Type B pancreatic cell (in vitro differentiated cells): ENCODE measurements around the gene DPAGT1. TPM values are rescaled to one million over a fixed set of nuclear protein-coding genes. Genes with fewer than 3 reads are reported as not detected.

Experiments used
- DNase-seq: peaks from one replicate; pipeline ENCODE4 v3.0.0; 2021; ENCODE audit warnings: mixed read lengths; ENCODE audit not compliant: unreplicated experiment; ENCODE audit errors: extremely low spot score
- H3K27ac Mint-ChIP-seq: 2 replicates; pipeline ENCODE4 v1.8.0; 2021; ENCODE audit warnings: mild to moderate bottlenecking, mixed read lengths
- H3K27me3 Mint-ChIP-seq: 2 replicates; pipeline ENCODE4 v1.8.0; 2021; ENCODE audit warnings: mixed read lengths
- H3K36me3 Mint-ChIP-seq: 2 replicates; pipeline ENCODE4 v1.8.0; 2021; ENCODE audit warnings: mixed read lengths
- H3K4me1 Mint-ChIP-seq: one replicate; pipeline ENCODE4 v1.8.0; 2021; ENCODE audit warnings: mixed read lengths; ENCODE audit not compliant: unreplicated experiment
- H3K4me3 Mint-ChIP-seq: 2 replicates; pipeline ENCODE4 v1.8.0; 2021; ENCODE audit warnings: mild to moderate bottlenecking, mixed read lengths
- H3K9me3 Mint-ChIP-seq: 2 replicates; pipeline ENCODE4 v1.8.0; 2021; ENCODE audit warnings: mixed read lengths
- total RNA-seq: library from RNA; stranded (reverse); gene quantifications from 2 replicates; pipeline ENCODE4 v1.2.1, GENCODE V29; 2021; ENCODE audit warnings: low replicate concordance
- TF ChIP-seq, protein P1 (sequence below): fragments of 200-600 bp; sonication (generic); conservative IDR thresholded peaks from 2 replicates; pipeline ENCODE4 v1.5.0; 2021; ENCODE audit warnings: antibody characterized with exemption, mild to moderate bottlenecking

The DPAGT1 gene
- total RNA-seq, 1 donor from 2014 or later: 62.1 TPM

DNA sequence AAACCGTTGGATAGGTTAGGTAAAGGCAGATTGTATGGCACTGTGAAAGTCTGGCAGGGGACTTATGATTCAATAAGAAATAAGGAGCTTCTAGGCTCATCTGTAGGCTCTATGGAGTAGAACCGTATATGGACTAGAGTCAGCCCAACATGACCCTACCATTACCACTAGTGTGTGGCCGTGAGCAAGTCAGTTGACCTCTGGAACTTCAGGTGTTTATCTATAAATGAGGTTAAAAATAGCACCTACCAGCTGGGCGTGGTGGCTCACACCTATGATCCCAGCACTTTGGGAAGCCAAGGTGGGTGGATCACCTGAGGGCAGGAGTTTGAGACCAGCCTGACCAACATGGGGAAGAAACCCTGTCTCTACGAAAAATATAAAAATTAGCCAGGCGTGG lies 24.2 kb upstream of the DPAGT1 start:
- Mint-ChIP-seq H3K4me3 (no peak overlapping the region), H3K9me3 (no peaks in the 10 kb centered on the region), H3K27me3 (no peaks in the 10 kb centered on the region), H3K27ac (no peak overlapping the region), H3K4me1 (peaks cover 11% of the 10 kb centered on the region), H3K36me3 (peaks cover 9% of the 10 kb centered on the region)
- no peak for DNase-seq
- TF ChIP-seq, protein P1, sequence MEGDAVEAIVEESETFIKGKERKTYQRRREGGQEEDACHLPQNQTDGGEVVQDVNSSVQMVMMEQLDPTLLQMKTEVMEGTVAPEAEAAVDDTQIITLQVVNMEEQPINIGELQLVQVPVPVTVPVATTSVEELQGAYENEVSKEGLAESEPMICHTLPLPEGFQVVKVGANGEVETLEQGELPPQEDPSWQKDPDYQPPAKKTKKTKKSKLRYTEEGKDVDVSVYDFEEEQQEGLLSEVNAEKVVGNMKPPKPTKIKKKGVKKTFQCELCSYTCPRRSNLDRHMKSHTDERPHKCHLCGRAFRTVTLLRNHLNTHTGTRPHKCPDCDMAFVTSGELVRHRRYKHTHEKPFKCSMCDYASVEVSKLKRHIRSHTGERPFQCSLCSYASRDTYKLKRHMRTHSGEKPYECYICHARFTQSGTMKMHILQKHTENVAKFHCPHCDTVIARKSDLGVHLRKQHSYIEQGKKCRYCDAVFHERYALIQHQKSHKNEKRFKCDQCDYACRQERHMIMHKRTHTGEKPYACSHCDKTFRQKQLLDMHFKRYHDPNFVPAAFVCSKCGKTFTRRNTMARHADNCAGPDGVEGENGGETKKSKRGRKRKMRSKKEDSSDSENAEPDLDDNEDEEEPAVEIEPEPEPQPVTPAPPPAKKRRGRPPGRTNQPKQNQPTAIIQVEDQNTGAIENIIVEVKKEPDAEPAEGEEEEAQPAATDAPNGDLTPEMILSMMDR: no peak

DNA sequence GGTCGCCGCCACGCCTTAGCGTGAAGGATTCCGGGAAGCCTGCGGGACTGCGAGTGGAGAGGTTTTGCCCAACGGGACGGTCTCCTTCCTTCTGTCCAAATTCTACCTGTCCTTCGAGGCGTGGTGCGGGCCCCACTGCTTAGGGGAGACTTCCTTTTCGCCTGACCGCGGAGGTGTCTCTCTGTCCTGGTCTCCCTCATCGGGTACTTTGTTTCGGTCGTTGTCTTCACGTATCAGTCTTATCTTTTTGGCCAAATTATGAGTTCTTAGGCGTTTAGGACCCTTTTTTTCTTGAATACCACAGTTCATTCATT lies 20.1 kb upstream of the DPAGT1 start:
- Mint-ChIP-seq H3K4me3 (peak overlapping the region; percentile 93), H3K27me3 (no peaks in the 10 kb centered on the region), H3K27ac (peak overlapping the region; percentile 89), H3K36me3 (peaks cover 4% of the 10 kb centered on the region), H3K4me1 (peaks cover 18% of the 10 kb centered on the region), H3K9me3 (no peaks in the 10 kb centered on the region)
- no peak for DNase-seq
- TF ChIP-seq, protein P1: no peak

DNA sequence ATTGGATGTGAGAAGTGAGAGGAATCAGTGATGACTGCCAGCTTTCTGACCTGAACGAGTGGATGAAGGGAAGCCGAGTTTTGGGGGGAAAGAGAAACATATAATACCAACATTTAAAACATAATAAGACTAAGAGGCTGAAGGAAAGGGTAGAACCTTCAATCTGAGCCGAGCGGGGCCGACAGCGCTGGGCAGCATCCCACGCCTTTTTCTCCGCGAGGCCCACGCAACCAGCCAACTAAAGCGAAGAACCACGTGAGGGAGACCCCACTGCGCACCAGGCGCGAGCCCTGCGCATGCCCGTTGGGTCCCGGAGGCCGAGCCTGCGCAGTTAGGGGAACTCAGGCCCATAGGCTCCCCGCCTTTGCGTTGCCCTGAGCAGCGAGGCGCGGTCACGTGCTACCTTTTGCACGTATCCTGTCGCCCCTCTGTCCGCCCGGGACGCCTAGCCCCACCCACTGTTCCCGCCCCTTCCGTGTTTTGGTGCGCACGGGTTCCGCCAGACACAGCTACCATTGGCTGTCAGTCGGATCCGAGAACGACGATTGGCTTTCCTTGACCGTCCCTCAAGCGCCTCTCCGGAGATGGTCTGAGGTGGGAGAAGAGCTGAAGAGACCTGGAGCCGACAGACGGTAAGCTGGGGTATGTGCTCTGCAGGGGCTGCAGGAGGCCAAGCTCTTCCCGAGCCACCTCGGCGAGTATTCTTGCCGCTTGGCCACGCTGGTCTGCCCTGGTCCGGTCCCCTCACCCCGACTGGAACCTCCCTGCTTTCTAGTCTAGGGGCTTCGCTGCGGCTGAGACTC lies 19.6 kb upstream of the DPAGT1 start, which contains the start of gene HINFP:
Gene HINFP (plus strand): TSS at position 573 of the 803 bp plus-strand sequence. CDS start 5,365 bp downstream, outside the sequence.
- Mint-ChIP-seq H3K4me3 (peak within 1 kb of the TSS; percentile 93), H3K36me3 (peaks cover 4% of the 10 kb centered on the region), H3K27ac (peak within 1 kb of the TSS; percentile 89), H3K4me1 (peaks cover 18% of the 10 kb centered on the region), H3K9me3 (no peaks in the 10 kb centered on the region), H3K27me3 (no peaks in the 10 kb centered on the region)
- peak; percentile 99 for DNase-seq
- TF ChIP-seq, protein P1: no peak

DNA sequence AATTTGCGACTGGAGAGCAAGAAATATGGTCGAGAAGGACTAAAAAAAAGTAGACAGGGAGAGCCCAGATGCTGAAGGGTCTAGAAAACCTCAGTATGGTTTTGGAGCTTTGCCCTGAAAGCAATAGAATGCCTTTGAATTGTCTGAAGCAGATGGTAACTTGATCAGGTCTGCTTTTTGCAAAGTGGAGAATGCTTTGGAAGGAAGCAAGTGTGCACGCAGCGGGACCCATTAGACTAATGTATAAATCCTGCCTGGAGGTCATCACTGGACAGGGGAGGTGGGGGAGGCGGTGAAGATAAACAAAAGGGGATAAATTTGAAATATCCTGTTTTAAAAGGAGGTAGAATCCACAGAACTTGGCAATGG lies 19.0 kb upstream of the DPAGT1 start:
- peaks cover 4% of the 10 kb centered on the region for H3K36me3 Mint-ChIP-seq
- no peaks in the 10 kb centered on the region for H3K9me3 Mint-ChIP-seq
- H3K27ac Mint-ChIP-seq: peak overlapping the region; percentile 89
- DNase-seq: no peak
- H3K4me3 Mint-ChIP-seq: peak overlapping the region; percentile 93
- TF ChIP-seq, protein P1: no peak
- no peaks in the 10 kb centered on the region for H3K27me3 Mint-ChIP-seq
- H3K4me1 Mint-ChIP-seq: peaks cover 18% of the 10 kb centered on the region

GRCh38 chr11:119118946-119119345 lies 17.3 kb upstream of the DPAGT1 start:
- Mint-ChIP-seq H3K4me1 (peaks cover 18% of the 10 kb centered on the region), H3K27ac (no peak overlapping the region), H3K4me3 (no peak overlapping the region), H3K27me3 (no peaks in the 10 kb centered on the region), H3K36me3 (peaks cover 5% of the 10 kb centered on the region), H3K9me3 (no peaks in the 10 kb centered on the region)
- no peak for DNase-seq
- TF ChIP-seq, protein P1: no peak
